GM23338 (cell line): ENCODE results near the gene NVL. TPM values are rescaled to one million over a fixed set of nuclear protein-coding genes. Genes with fewer than 3 reads are reported as not detected.

Source experiments
- ATAC-seq: fragments of 200-7000 bp; cut with Tn5 transposase; 3 replicates; pipeline ENCODE4 v1.9.1; 2020
- DNase-seq: peaks from one replicate; pipeline ENCODE4 v3.0.0-alpha.2; 2015; ENCODE audit warnings: low spot score
- H2AFZ ChIP-seq: fragments of 200-600 bp; sonication (generic); 2 replicates; pipeline ENCODE4 v1.8.0; 2016; ENCODE audit warnings: antibody characterized with exemption, mild to moderate bottlenecking, moderate library complexity
- H3F3A ChIP-seq: fragments of 200-600 bp; sonication (generic); replicated peaks from 2 replicates; pipeline ENCODE4 v1.8.0; 2017; ENCODE audit warnings: antibody characterized with exemption, mixed run types, low read depth
- H3K27ac ChIP-seq: fragments of 200-600 bp; sonication (generic); 2 replicates; pipeline ENCODE4 v1.6.1; 2016; ENCODE audit warnings: low read depth
- H3K27me3 ChIP-seq: fragments of 200-600 bp; sonication (generic); 2 replicates; pipeline ENCODE4 v1.8.0; 2016; ENCODE audit warnings: mild to moderate bottlenecking, mixed run types, moderate library complexity; ENCODE audit not compliant: insufficient read depth
- H3K36me3 ChIP-seq: fragments of 200-600 bp; sonication (generic); 2 replicates; pipeline ENCODE4 v1.8.0; 2016; ENCODE audit warnings: mild to moderate bottlenecking; ENCODE audit not compliant: insufficient read depth
- H3K4me1 ChIP-seq: fragments of 200-600 bp; sonication (generic); 2 replicates; pipeline ENCODE4 v1.8.0; 2016; ENCODE audit warnings: mild to moderate bottlenecking, moderate library complexity; ENCODE audit not compliant: insufficient read depth
- H3K4me2 ChIP-seq: fragments of 200-600 bp; sonication (generic); 2 replicates; pipeline ENCODE4 v1.7.1; 2017; ENCODE audit warnings: mixed run types
- H3K4me3 ChIP-seq: fragments of 200-600 bp; sonication (generic); 2 replicates; pipeline ENCODE4 v1.6.1; 2016; ENCODE audit warnings: mixed run types
- H3K79me2 ChIP-seq: fragments of 200-600 bp; sonication (generic); replicated peaks from 2 replicates; pipeline ENCODE4 v1.8.0; 2017; ENCODE audit warnings: mild to moderate bottlenecking; ENCODE audit not compliant: insufficient read depth
- H3K9me2 ChIP-seq: fragments of 200-600 bp; sonication (generic); 2 replicates; pipeline ENCODE4 v1.8.0; 2017; ENCODE audit not compliant: insufficient read depth
- H4K20me1 ChIP-seq: fragments of 200-600 bp; sonication (generic); replicated peaks from 2 replicates; pipeline ENCODE4 v1.8.0; 2017; ENCODE audit warnings: mild to moderate bottlenecking; ENCODE audit not compliant: insufficient read depth
- H3K27ac Mint-ChIP-seq: 2 replicates; pipeline ENCODE4 v1.8.0; 2020; ENCODE audit warnings: inconsistent platforms, mild to moderate bottlenecking, moderate library complexity, mixed read lengths
- H3K27me3 Mint-ChIP-seq: 3 replicates; pipeline ENCODE4 v1.8.0; 2022; ENCODE audit warnings: low read depth, mild to moderate bottlenecking, moderate library complexity, mixed read lengths, inconsistent platforms; ENCODE audit not compliant: insufficient read depth, poor library complexity
- H3K36me3 Mint-ChIP-seq: 3 replicates; pipeline ENCODE4 v1.8.0; 2021; ENCODE audit warnings: low read depth, mild to moderate bottlenecking, inconsistent platforms, moderate library complexity, mixed read lengths
- H3K4me1 Mint-ChIP-seq: 3 replicates; pipeline ENCODE4 v1.8.0; 2020; ENCODE audit warnings: mild to moderate bottlenecking, inconsistent platforms, mixed read lengths
- H3K4me3 Mint-ChIP-seq: 3 replicates; pipeline ENCODE4 v1.8.0; 2021; ENCODE audit warnings: moderate library complexity, mild to moderate bottlenecking, inconsistent platforms, mixed read lengths
- H3K9me3 Mint-ChIP-seq: 3 replicates; pipeline ENCODE4 v1.8.0; 2020; ENCODE audit warnings: moderate library complexity, mild to moderate bottlenecking, inconsistent platforms, mixed read lengths
- CREB1 ChIP-seq: fragments of 250-450 bp; sonication (Bioruptor Pico); IDR thresholded peaks from 2 replicates; pipeline ENCODE4 v1.5.0; 2020; ENCODE audit warnings: low read depth, mild to moderate bottlenecking, moderate library complexity
- CTCF ChIP-seq, 2 experiments: fragments of 200-600 bp in 1 of 2; sonication (generic) in 1 of 2; conservative IDR thresholded peaks; 2 replicates each; pipeline versions ENCODE4 v1.5.1 to v1.6.1; 2016 to 2017; ENCODE audit warnings: antibody characterized with exemption in 2 of 2, low read depth in 2 of 2, mild to moderate bottlenecking in 2 of 2, moderate library complexity in 1 of 2
- EZH2 ChIP-seq: fragments of 200-600 bp; sonication (generic); IDR thresholded peaks from one replicate; pipeline ENCODE4 v1.8.0; 2017; ENCODE audit warnings: antibody characterized with exemption, mild to moderate bottlenecking, low read depth; ENCODE audit not compliant: unreplicated experiment
- JUNB ChIP-seq: IDR thresholded peaks from one replicate; pipeline ENCODE4 v1.6.1; 2016; ENCODE audit warnings: antibody characterized with exemption; ENCODE audit not compliant: unreplicated experiment
- NANOG ChIP-seq: IDR thresholded peaks from 2 replicates; pipeline ENCODE4 v1.6.1; 2016; ENCODE audit warnings: antibody characterized with exemption, borderline replicate concordance
- POLR2AphosphoS5 ChIP-seq: IDR thresholded peaks from 2 replicates; pipeline ENCODE4 v1.6.1; 2016; ENCODE audit warnings: antibody characterized with exemption, low read depth
- REST ChIP-seq: IDR thresholded peaks from one replicate; pipeline ENCODE4 v1.6.1; 2018; ENCODE audit warnings: antibody characterized with exemption; ENCODE audit not compliant: unreplicated experiment
- STAT1 ChIP-seq: IDR thresholded peaks from one replicate; pipeline ENCODE4 v1.6.1; 2016; ENCODE audit warnings: antibody characterized with exemption; ENCODE audit not compliant: unreplicated experiment
- ZNF331 ChIP-seq: fragments of 250-450 bp; sonication (Bioruptor Pico); IDR thresholded peaks from 2 replicates; pipeline ENCODE4 v1.5.0; 2020; ENCODE audit warnings: low read depth, mild to moderate bottlenecking, moderate library complexity
- ZNF462 ChIP-seq: fragments of 250-450 bp; sonication (Bioruptor Pico); IDR thresholded peaks from 2 replicates; pipeline ENCODE4 v1.5.0; 2020; ENCODE audit warnings: mild to moderate bottlenecking, moderate library complexity
- polyA plus RNA-seq: library from polyadenylated mRNA; unstranded; fragments of >200 nt; fragmentation: Nextera tagmentation; extraction: Ambion mirVana; gene quantifications from 2 replicates; pipeline ENCODE4 v1.2.1, GENCODE V29; 2016
- total RNA-seq: library from RNA; depleted of rRNA; stranded (reverse); fragments of >200 nt; shearing (Covaris generic); gene quantifications from 2 replicates; pipeline ENCODE4 v1.2.3, GENCODE V29; 2014

The NVL gene
- total and polyA plus RNA-seq, 2 experiments from 2014 or later: 44.4 to 71.7 TPM

- TF ChIP-seq REST (no peak), CREB1 (no peak), EZH2 (no peak)
These were observed 28.6 kb downstream of the NVL start (continued) for GRCh38 chr1:224301391-224301790.

- Mint-ChIP-seq H3K4me3 (no peak overlapping the region), H3K36me3 (peaks cover 73% of the 10 kb centered on the region), H3K9me3 (no peaks in the 10 kb centered on the region), H3K4me1 (no peaks in the 10 kb centered on the region), H3K27ac (no peak overlapping the region), H3K27me3 (peaks cover 7% of the 10 kb centered on the region)
- Histone ChIP-seq H2AFZ (no peak overlapping the region), H3K79me2 (no peaks in the 10 kb centered on the region), H4K20me1 (0 out of 2 replicates have a peak, but pooled peaks cover 5% of the 10 kb centered on the region), H3K4me2 (no peak overlapping the region), H3K27me3 (no peaks in the 10 kb centered on the region), H3F3A (no peaks in the 10 kb centered on the region), H3K4me3 (no peak overlapping the region), H3K9me2 (no peaks in the 10 kb centered on the region), H3K36me3 (peaks cover 48% of the 10 kb centered on the region), H3K27ac (no peak overlapping the region), H3K4me1 (no peaks in the 10 kb centered on the region)
- ATAC-seq: no peak
- DNase-seq: no peak
- TF ChIP-seq NANOG (no peak), JUNB (no peak), STAT1 (no peak), CREB1 (no peak), POLR2AphosphoS5 (no peak), ZNF462 (CRISPR knock-in tag) (no peak), CTCF (conservative IDR thresholded peaks at IDR 0.05; ENCODE audit: low read depth in 2 of 2) (no peak), ZNF331 (no peak), REST (no peak)
These were observed 29.6 kb downstream of the NVL start for GRCh38 chr1:224300346-224300745.
